ENCODE data around the gene PGA4.

DNA sequence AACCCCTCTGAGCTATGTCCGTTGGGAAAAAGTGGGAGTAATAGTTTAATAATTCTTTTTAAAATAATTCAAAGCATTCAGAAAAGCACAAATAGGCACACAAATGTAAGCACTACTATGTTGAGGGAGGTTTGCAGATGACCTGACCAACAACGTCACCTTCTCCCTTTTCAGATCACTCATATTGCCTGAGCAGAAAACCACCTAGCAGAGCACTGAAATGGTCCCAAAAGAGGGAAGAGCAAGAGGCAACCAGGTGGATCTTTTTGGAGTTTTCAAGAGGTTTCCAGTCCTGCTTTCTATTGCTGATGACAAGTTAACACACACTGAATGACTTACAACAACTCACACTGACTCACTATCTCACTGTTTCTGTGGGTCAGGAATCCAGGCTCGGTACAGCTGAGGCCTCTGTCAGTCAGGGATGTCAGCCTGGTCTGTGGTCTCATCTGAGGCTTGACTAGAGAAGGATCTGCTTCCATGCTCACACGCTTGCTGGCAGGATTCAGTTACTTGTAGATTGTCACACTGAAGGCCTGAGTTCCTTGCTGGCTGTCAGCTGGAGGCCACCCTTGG, 23.1 kb upstream of the PGA4 start:
- TF ChIP-seq, protein P1, sequence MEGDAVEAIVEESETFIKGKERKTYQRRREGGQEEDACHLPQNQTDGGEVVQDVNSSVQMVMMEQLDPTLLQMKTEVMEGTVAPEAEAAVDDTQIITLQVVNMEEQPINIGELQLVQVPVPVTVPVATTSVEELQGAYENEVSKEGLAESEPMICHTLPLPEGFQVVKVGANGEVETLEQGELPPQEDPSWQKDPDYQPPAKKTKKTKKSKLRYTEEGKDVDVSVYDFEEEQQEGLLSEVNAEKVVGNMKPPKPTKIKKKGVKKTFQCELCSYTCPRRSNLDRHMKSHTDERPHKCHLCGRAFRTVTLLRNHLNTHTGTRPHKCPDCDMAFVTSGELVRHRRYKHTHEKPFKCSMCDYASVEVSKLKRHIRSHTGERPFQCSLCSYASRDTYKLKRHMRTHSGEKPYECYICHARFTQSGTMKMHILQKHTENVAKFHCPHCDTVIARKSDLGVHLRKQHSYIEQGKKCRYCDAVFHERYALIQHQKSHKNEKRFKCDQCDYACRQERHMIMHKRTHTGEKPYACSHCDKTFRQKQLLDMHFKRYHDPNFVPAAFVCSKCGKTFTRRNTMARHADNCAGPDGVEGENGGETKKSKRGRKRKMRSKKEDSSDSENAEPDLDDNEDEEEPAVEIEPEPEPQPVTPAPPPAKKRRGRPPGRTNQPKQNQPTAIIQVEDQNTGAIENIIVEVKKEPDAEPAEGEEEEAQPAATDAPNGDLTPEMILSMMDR (IDR thresholded peaks at IDR 0.05) = no peak
- TF ChIP-seq ZFX (IDR thresholded peaks at IDR 0.05; ENCODE audit: borderline replicate concordance) = no peak
